AG10803 (cell line): Measurements from ENCODE around the gene CDKAL1.

Experiments used
- DNase-seq: peaks from one replicate; pipeline ENCODE4 v3.0.0; 2010; ENCODE audit warnings: low read depth
- H3K4me3 ChIP-seq: 2 replicates; pipeline ENCODE4 v1.5.1; 2011; ENCODE audit warnings: mild to moderate bottlenecking, low read length, control low read depth
- CTCF ChIP-seq: conservative IDR thresholded peaks from 2 replicates; pipeline ENCODE4 v1.5.1; 2011; ENCODE audit warnings: mild to moderate bottlenecking, low read length, control low read depth, inconsistent platforms

CDKAL1 gene

GRCh38 chr6:21034345-21034744 lies 500.1 kb downstream of the CDKAL1 start:
- DNase-seq: no peak
- no peak for TF ChIP-seq CTCF
- no peak overlapping the region; the same call in 1 of the 2 replicates for H3K4me3 ChIP-seq

- TF ChIP-seq CTCF: no peak
- no peak for DNase-seq
These were observed 503.2 kb downstream of the CDKAL1 start for GRCh38 chr6:21037453-21037852.

GRCh38 chr6:21039926-21040325 lies 505.7 kb downstream of the CDKAL1 start:
- DNase-seq: no peak
- no peak overlapping the region for H3K4me3 ChIP-seq
- no peak for TF ChIP-seq CTCF

More at GRCh38 chr6:21037453-21037852, 503.2 kb downstream of the CDKAL1 start:
- no peak overlapping the region for H3K4me3 ChIP-seq

- TF ChIP-seq CTCF: no peak
- DNase-seq: no peak
- no peak overlapping the region for H3K4me3 ChIP-seq
These were observed 511.0 kb downstream of the CDKAL1 start for GRCh38 chr6:21045135-21045700.

DNA sequence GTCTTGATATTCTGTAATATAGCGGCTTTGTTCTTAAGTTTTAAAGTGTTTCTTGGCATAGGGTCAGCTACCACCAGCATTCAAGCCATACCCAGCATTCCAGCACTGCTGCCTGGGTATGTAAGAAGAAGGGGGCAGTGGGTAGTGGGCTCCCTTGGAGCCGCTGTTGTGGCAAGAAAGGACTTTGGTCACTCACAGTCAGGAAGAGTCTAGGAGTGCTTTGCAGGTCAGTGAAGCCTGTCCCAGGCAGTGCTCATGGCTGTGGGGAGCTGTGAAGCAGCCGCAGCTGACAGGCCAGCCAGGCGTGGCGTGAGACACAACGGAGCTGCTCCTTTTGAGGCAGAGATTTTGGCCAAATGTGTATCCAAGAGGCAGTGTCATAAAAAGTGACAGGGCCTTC lies 512.0 kb downstream of the CDKAL1 start:
- no peak for DNase-seq
- H3K4me3 ChIP-seq: no peak overlapping the region
- no peak for TF ChIP-seq CTCF

DNA sequence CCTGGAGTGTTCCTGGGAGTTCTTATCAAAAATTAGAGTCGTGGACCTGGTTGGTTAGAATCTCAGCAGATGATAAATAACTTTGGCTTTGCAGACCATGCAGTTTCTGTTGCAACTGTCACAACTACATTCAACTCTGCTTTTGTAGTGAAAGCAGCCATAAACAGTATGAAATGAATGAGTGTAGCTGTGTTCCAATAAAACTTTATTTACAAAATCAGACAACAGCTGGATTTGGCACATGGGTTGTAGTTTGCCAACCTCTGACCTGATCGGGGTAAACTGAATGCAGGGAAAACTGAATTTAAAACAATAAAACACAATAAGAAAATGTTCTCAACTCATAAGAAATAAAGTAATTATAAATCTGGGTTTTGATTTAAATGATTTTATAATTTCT lies 513.8 kb downstream of the CDKAL1 start:
- DNase-seq: no peak

More for the DNA sequence above, 513.8 kb downstream of the CDKAL1 start:
- H3K4me3 ChIP-seq: no peak overlapping the region
- TF ChIP-seq CTCF: no peak
